Activated CD4-positive, alpha-beta T cell treated with anti-CD3 and anti-CD28 coated beads, Interleukin-2, Interleukin-4, amounts not matched to agents 100 ng/mL and 50 ng/mL, durations not matched to agents 16 hours and 8 hours (primary cell): Measurements from ENCODE around the gene PLA2G2E.

Experiments used
- DNase-seq: peaks from one replicate; pipeline ENCODE4 v3.0.0-alpha.2; 2020; ENCODE audit warnings: low spot score

The PLA2G2E gene

GRCh38 chr1:19923137-19923952, at the start of gene PLA2G2E:
TSS of gene PLA2G2E (minus strand) at chr1:19923617. CDS start at chr1:19923559, 58 bp downstream.
- DNase-seq = no peak

GRCh38 chr1:19971664-19972063, 48.2 kb upstream of the PLA2G2E start:
- no peak for DNase-seq

GRCh38 chr1:19969898-19970660, 46.7 kb upstream of the PLA2G2E start:
- DNase-seq = no peak

GRCh38 chr1:19967808-19968207, 44.4 kb upstream of the PLA2G2E start:
- DNase-seq = no peak

- DNase-seq = no peak
These were observed 41.1 kb upstream of the PLA2G2E start for GRCh38 chr1:19964542-19964941.

- no peak for DNase-seq
These were observed 40.2 kb upstream of the PLA2G2E start for GRCh38 chr1:19963636-19964035.

GRCh38 chr1:19960591-19960990, 37.2 kb upstream of the PLA2G2E start:
- DNase-seq = no peak

GRCh38 chr1:19957779-19958178, 34.4 kb upstream of the PLA2G2E start:
- no peak for DNase-seq

GRCh38 chr1:19955534-19956170, 32.2 kb upstream of the PLA2G2E start:
- DNase-seq = no peak

- no peak for DNase-seq
These were observed 30.6 kb upstream of the PLA2G2E start for GRCh38 chr1:19954059-19954458.

GRCh38 chr1:19949016-19949415, 25.6 kb upstream of the PLA2G2E start:
- no peak for DNase-seq

- DNase-seq = no peak
These were observed 23.6 kb upstream of the PLA2G2E start for GRCh38 chr1:19946971-19947370.

GRCh38 chr1:19946331-19946751, 22.9 kb upstream of the PLA2G2E start:
- DNase-seq = no peak

- DNase-seq = no peak
These were observed 22.5 kb upstream of the PLA2G2E start for GRCh38 chr1:19945914-19946313.

- DNase-seq = no peak
These were observed 19.2 kb upstream of the PLA2G2E start for GRCh38 chr1:19942657-19943056.

- no peak for DNase-seq
These were observed 18.7 kb upstream of the PLA2G2E start for GRCh38 chr1:19942088-19942487.

GRCh38 chr1:19941206-19941568, 17.8 kb upstream of the PLA2G2E start:
- DNase-seq = no peak

GRCh38 chr1:19940486-19941205, 17.2 kb upstream of the PLA2G2E start:
- DNase-seq = no peak

GRCh38 chr1:19938472-19938871, 15.1 kb upstream of the PLA2G2E start:
- DNase-seq = no peak

GRCh38 chr1:19936061-19936750, 12.8 kb upstream of the PLA2G2E start:
- DNase-seq = no peak

- DNase-seq = no peak
These were observed 10.9 kb upstream of the PLA2G2E start for GRCh38 chr1:19934336-19934735.

GRCh38 chr1:19932866-19933265, 9.4 kb upstream of the PLA2G2E start:
- DNase-seq = no peak
